PC-3 (cell line): ENCODE data around the gene MIF4GD. TPM values are rescaled to one million over a fixed set of nuclear protein-coding genes. Genes with fewer than 3 reads are reported as not detected.

Experiments
- ATAC-seq: fragments of 200-7000 bp; cut with Tn5 transposase; 2 replicates; pipeline ENCODE4 v1.9.1; 2020; ENCODE audit warnings: mild to moderate bottlenecking, moderate library complexity
- BruUV-seq: library from RNA; stranded (reverse); fragments of 400-500 nt; replicated peaks from 2 replicates; lab custom pipeline; 2021; lab: Mats Ljungman, UMichigan
- CTCF ChIA-PET: fragments of 300-600 bp; sonication (Branson Sonifier 250); formaldehyde crosslinking; loops from one replicate; lab custom pipeline; 2022; ENCODE audit warnings: antibody characterized with exemption; lab: Charles Lee
- POLR2A ChIA-PET: fragments of 300-600 bp; sonication (Branson Sonifier 250); formaldehyde crosslinking; loops from one replicate; lab custom pipeline; 2022; ENCODE audit warnings: antibody characterized with exemption; ENCODE audit not compliant: unreplicated experiment; lab: Charles Lee
- DNase-seq: peaks from one replicate; pipeline ENCODE4 v3.0.0-alpha.2; 2015
- H2AFZ ChIP-seq: fragments of 300-600 bp; sonication (generic); 2 replicates; pipeline ENCODE4 v1.6.0; 2016; ENCODE audit warnings: antibody characterized with exemption, low read length
- H3F3A ChIP-seq: fragments of 300-600 bp; sonication (generic); one replicate; pipeline ENCODE4 v1.6.0; 2017; ENCODE audit warnings: antibody characterized with exemption, low read length, control low read depth, mild to moderate bottlenecking; ENCODE audit not compliant: unreplicated experiment
- H3K27ac ChIP-seq: fragments of 300-600 bp; sonication (generic); 2 replicates; pipeline ENCODE4 v1.5.1; 2016; ENCODE audit warnings: mild to moderate bottlenecking, low read length
- H3K27me3 ChIP-seq: fragments of 300-600 bp; sonication (generic); 2 replicates; pipeline ENCODE4 v1.6.1; 2016; ENCODE audit warnings: low read length, mixed read lengths
- H3K36me3 ChIP-seq: fragments of 300-600 bp; sonication (generic); 2 replicates; pipeline ENCODE4 v1.6.1; 2016; ENCODE audit warnings: low read depth, mixed run types, low read length, mixed read lengths
- H3K4me1 ChIP-seq: fragments of 300-600 bp; sonication (generic); 2 replicates; pipeline ENCODE4 v1.5.1; 2016; ENCODE audit warnings: low read length; ENCODE audit not compliant: insufficient read depth
- H3K4me2 ChIP-seq: fragments of 300-600 bp; sonication (generic); 2 replicates; pipeline ENCODE4 v1.6.0; 2016; ENCODE audit warnings: low read length
- H3K4me3 ChIP-seq: fragments of 300-600 bp; sonication (generic); 2 replicates; pipeline ENCODE4 v1.5.1; 2016; ENCODE audit warnings: mild to moderate bottlenecking, low read length, mixed read lengths
- H3K79me2 ChIP-seq: fragments of 300-600 bp; sonication (generic); 2 replicates; pipeline ENCODE4 v1.6.1; 2017; ENCODE audit warnings: low read length, mixed read lengths
- H3K9ac ChIP-seq: fragments of 300-600 bp; sonication (generic); 2 replicates; pipeline ENCODE4 v1.6.0; 2016; ENCODE audit warnings: mild to moderate bottlenecking, low read length
- H3K9me2 ChIP-seq: fragments of 300-600 bp; sonication (generic); replicated peaks from 2 replicates; pipeline ENCODE4 v1.6.1; 2016; ENCODE audit warnings: mixed run types, low read length, mixed read lengths
- H3K9me3 ChIP-seq: fragments of 300-600 bp; sonication (generic); 2 replicates; pipeline ENCODE4 v1.6.1; 2016; ENCODE audit warnings: low read length, mixed read lengths
- H4K20me1 ChIP-seq: fragments of 300-600 bp; sonication (generic); 2 replicates; pipeline ENCODE4 v1.6.1; 2016; ENCODE audit warnings: low read length, mixed read lengths
- EZH2 ChIP-seq: fragments of 300-600 bp; sonication (generic); IDR thresholded peaks from one replicate; pipeline ENCODE4 v1.6.1; 2017; ENCODE audit warnings: antibody characterized with exemption, mild to moderate bottlenecking, low read length; ENCODE audit not compliant: unreplicated experiment
- EZH2phosphoT487 ChIP-seq: fragments of 300-600 bp; sonication (generic); IDR thresholded peaks from 2 replicates; pipeline ENCODE4 v1.6.1; 2018; ENCODE audit warnings: mild to moderate bottlenecking, antibody characterized with exemption, low read length, borderline replicate concordance
- intact Hi-C: fragments of 100-400 bp; cut with micrococcal nuclease; formaldehyde crosslinking; loops from 2 replicates; pipeline ENCODE4 v1.9.0; 2023
- total RNA-seq: library from RNA; depleted of rRNA; stranded (reverse); fragments of >200 nt; gene quantifications from 2 replicates; pipeline ENCODE4 v1.2.3, GENCODE V29; 2014
- TF ChIP-seq, protein P1 (sequence below): fragments of 300-600 bp; sonication (generic); conservative IDR thresholded peaks from 2 replicates; pipeline ENCODE4 v1.5.1; 2017; ENCODE audit warnings: antibody characterized with exemption, low read depth, mild to moderate bottlenecking, low read length

MIF4GD gene
- total RNA-seq, 1 experiment from 2014 or later: 42.3 TPM

DNA sequence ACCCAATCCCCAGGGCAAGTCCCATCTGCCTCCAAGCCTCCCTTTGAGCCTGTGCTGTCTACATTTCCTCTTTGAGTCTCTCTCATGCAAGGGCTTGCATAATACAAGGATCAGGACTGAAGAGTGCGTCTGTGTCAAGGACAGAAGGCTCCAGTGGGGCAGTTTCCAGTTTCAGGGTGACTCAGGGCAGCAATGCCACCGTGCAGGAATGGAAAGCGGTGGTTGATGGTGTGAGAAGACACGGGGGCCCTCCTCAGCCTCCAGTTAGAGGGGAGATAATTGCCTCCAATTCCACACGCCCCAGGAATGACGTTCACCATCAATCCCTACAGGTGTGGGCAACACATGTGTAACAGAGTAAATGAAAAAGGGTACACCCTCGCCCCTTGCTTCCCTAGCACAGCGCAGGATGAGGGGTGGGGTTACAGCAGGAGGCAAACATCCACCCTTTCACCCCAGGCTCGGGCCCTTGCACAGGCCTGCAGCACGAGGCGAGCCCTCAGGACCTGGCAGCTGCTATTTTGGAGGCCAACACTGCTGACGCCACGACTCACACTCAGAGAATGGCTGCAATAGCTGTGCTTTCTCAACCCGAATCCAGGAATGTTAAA is 43.0 kb upstream of the MIF4GD start:
- H4K20me1 ChIP-seq: no peaks in the 10 kb centered on the region
- BruUV-seq: no TSS peak
- ChIA-PET CTCF (interaction anchor here (0.6 kb wide), 1 partner anchor 188 kb away, joined by 3 read pairs; no protein-coding TSS in a partner anchor), POLR2A (no interaction called here)
- 0 out of 2 replicates have a peak, but pooled peaks cover 2% of the 10 kb centered on the region for H3K36me3 ChIP-seq
- no peaks in the 10 kb centered on the region for H3K9me2 ChIP-seq
- ATAC-seq (no peak), DNase-seq (no peak)
- TF ChIP-seq, protein P1, sequence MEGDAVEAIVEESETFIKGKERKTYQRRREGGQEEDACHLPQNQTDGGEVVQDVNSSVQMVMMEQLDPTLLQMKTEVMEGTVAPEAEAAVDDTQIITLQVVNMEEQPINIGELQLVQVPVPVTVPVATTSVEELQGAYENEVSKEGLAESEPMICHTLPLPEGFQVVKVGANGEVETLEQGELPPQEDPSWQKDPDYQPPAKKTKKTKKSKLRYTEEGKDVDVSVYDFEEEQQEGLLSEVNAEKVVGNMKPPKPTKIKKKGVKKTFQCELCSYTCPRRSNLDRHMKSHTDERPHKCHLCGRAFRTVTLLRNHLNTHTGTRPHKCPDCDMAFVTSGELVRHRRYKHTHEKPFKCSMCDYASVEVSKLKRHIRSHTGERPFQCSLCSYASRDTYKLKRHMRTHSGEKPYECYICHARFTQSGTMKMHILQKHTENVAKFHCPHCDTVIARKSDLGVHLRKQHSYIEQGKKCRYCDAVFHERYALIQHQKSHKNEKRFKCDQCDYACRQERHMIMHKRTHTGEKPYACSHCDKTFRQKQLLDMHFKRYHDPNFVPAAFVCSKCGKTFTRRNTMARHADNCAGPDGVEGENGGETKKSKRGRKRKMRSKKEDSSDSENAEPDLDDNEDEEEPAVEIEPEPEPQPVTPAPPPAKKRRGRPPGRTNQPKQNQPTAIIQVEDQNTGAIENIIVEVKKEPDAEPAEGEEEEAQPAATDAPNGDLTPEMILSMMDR: no peak
- TF ChIP-seq EZH2phosphoT487: no peak
- no peak for TF ChIP-seq EZH2
- H3K27me3 ChIP-seq: no peaks in the 10 kb centered on the region
- intact Hi-C loops: no loop called here
- H3K4me2 ChIP-seq: no peak overlapping the region
- no peaks in the 10 kb centered on the region for H3F3A ChIP-seq
- H2AFZ ChIP-seq: no peak overlapping the region
- H3K9ac ChIP-seq: no peak overlapping the region
- H3K79me2 ChIP-seq: no peaks in the 10 kb centered on the region
- no peak overlapping the region for H3K27ac ChIP-seq
- no peaks in the 10 kb centered on the region for H3K4me1 ChIP-seq
- H3K4me3 ChIP-seq: no peak overlapping the region
- H3K9me3 ChIP-seq: no peaks in the 10 kb centered on the region

DNA sequence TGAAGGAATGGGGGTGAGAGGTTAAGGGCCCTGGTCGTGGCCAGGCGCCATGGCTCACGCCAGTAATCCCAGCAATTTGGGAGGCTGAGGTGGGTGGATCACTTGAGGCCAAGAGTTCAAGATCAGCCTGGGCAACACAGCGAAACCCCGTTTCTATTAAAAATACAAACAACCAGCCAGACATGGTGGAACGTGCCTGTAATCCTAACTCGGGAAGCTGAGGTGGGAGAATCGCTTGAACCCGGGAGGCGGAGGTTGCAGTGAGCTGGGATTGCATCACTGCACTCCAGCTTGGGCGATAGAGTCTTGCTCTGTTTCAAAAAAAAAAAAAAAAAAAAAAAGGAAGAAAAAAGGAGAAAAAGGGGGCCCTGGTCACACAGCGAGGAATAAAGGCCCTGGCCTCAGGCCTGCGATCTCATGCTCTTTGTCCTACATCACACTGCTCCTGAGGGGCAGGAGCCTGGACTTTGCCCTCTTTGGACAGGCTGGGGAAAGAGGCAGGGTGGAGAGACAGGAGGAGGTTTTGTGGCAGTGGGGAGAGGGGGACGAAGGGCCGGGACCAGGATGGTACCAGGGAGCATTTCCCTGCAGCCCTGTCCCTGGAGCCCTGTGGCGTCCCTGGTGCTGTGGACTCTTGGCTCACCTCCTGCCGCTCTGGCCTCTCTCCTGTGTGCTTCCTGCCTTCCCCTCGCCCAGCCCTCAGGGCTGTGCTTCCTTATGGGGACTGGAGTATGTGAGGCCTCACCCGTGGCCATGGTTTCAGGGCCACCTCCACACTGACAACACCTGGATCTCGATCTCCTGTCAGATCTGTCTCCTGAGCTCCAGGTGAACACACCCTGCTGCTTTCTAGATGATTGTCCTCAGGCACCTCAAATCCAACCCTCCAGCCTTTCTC is 38.0 kb upstream of the MIF4GD start:
- Histone ChIP-seq H3K4me3 (no peak overlapping the region), H3K36me3 (no peaks in the 10 kb centered on the region), H3K79me2 (no peaks in the 10 kb centered on the region), H3K9me3 (no peaks in the 10 kb centered on the region), H3K4me2 (no peak overlapping the region), H3K4me1 (no peaks in the 10 kb centered on the region), H3K9me2 (no peaks in the 10 kb centered on the region), H3K27me3 (no peaks in the 10 kb centered on the region), H3K27ac (no peak overlapping the region), H3K9ac (no peak overlapping the region), H2AFZ (no peak overlapping the region), H4K20me1 (no peaks in the 10 kb centered on the region), H3F3A (no peaks in the 10 kb centered on the region)
- TF ChIP-seq EZH2: no peak
- TF ChIP-seq EZH2phosphoT487: no peak
- TF ChIP-seq, protein P1: no peak
- ChIA-PET CTCF (interaction anchor here (0.5 to 0.6 kb wide), 2 partner anchors 14 to 325 kb away, joined by 3 read pairs; no protein-coding TSS in a partner anchor), POLR2A (interaction anchor here (0.7 kb wide), 1 partner anchor 252 kb away, joined by 6 read pairs; no protein-coding TSS in a partner anchor)
- BruUV-seq: no TSS peak
- intact Hi-C loops: no loop called here
- ATAC-seq (peak; percentile 28), DNase-seq (no peak)
